Measurements from ENCODE around the gene PNPLA7. TPM values are rescaled to one million over a fixed set of nuclear protein-coding genes. Genes with fewer than 3 reads are reported as not detected.

PNPLA7 gene
- total and polyA plus RNA-seq, 12 donors, result 0.83 to 22.6 (median 9.4) TPM

DNA sequence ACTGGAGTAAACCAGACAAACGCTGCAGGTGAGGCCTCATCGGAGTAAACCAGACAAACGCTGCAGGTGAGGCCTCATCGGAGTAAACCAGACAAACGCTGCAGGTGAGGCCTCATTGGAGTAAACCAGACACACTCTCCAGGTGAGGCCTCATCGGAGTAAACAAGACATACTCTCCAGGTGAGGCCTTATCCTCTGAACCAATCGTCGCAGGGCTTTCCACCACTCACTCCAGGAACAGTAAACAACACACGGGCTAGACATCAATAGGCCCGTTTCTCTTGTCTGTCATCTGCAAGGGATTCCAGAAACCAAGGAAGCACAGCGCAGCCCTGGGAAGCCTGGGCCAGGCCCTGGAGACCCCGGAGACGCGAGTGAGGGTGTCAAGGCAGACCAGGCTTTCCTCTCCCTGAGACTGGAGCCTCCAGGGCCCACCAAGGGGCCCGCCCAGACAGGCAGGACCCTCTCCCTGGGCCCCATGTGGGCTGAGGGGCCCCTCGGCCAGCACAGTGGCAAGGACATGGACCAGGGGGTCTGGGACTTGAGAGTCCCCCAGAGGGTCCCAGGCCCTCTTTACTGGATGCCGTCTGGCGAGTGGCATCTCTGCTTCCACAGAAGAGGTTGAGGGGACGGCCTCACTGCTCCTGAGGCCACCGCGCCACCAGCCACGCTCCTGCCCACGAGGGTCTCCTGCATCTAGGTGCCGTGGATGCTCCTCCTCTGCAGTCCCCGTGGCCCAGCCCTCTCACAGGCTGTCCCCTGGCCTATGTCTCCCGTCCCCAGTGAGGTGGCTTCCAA is 64.7 kb downstream of the PNPLA7 start:
- TF ChIP-seq, protein P1, sequence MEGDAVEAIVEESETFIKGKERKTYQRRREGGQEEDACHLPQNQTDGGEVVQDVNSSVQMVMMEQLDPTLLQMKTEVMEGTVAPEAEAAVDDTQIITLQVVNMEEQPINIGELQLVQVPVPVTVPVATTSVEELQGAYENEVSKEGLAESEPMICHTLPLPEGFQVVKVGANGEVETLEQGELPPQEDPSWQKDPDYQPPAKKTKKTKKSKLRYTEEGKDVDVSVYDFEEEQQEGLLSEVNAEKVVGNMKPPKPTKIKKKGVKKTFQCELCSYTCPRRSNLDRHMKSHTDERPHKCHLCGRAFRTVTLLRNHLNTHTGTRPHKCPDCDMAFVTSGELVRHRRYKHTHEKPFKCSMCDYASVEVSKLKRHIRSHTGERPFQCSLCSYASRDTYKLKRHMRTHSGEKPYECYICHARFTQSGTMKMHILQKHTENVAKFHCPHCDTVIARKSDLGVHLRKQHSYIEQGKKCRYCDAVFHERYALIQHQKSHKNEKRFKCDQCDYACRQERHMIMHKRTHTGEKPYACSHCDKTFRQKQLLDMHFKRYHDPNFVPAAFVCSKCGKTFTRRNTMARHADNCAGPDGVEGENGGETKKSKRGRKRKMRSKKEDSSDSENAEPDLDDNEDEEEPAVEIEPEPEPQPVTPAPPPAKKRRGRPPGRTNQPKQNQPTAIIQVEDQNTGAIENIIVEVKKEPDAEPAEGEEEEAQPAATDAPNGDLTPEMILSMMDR (IDR thresholded peaks at IDR 0.05), result no peak
- peaks cover 0 to 12% (median 0%) of the 10 kb centered on the region in 9 donors for H3K4me1 ChIP-seq
- intact Hi-C loops (cut with DNase I), result no loop called here
- ATAC-seq, result no peak
- H3K4me3 ChIP-seq, result no peak overlapping the region
- no peaks in the 10 kb centered on the region for H3K9me3 ChIP-seq
- no peak for DNase-seq
- H3K27ac ChIP-seq, result no peak overlapping the region
- H3K36me3 ChIP-seq, result peaks cover 0 to 14% (median 0%) of the 10 kb centered on the region in 9 donors
- WGBS, 2 donors, result 91 to 93% methylated on average over 26 of the region's 26 CpGs
- no peaks in the 10 kb centered on the region for H3K27me3 ChIP-seq

DNA sequence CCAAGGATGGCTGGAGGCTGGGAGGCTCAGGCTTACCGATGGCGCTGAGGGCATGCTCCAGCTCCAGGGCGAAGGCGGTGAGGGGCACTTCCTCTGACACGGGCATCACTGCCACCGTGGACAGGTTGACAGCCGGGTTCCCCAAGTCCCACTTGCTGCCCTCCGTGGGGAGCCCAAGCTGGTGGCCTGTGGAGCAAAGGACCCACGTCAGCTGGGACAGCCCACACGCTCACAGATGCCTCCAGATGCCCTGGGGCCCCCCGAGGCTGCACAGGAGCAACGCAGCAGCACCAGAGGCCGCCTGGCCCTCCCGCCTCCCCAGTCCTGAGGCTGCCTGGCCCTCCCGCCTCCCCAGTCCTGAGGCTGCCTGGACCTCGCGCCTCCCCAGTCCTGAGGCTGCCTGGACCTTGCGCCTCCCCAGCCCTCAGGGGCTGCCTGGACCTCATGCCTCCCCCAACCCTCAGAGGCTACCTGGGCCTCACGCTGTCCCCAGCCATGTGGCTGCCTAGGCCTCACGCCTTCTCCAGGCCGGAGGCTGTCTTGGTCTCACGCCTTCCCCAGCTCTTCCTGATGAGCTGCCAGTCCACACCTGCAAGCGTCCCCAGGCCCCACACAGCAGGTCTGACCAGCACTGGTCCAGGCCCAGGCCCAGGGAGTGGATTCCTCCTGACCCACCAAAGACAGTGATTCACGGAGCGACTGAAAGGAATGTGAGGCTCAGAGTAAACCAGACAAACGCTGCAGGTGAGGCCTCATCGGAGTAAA is 65.5 kb downstream of the PNPLA7 start:
- no peak for DNase-seq

DNA sequence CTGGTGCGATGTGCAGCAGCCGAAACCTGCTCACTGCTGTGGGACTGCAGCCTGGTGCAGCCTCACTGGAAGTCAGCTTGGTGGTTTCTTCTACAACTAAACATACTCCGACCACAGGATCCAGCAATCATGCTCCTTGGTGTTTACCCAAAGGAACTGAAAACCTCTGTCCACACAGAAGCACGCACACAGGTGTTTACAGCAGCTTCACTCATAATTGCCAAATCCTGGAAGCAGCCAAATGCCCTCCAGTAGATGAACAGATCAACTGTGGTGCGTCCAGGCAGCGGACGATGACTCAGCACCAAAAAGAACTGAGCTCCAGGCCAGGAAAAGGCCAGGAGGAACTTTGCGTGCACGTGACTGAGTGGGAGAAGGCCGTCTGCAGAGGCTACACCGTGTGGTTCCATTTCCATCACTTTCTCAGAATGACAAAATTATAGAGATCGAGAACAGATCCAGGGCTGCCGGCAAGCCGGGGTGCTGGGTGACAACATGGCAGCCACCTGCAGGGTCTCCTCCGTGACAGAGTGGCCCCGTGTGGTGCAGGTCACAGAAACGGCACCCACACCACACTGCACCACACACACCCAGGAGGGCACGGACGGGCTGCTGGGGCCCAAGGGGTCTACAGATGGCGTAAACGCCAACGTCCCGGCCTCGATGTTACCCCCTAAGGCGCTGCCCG is 68.0 kb downstream of the PNPLA7 start:
- Histone ChIP-seq H3K9me3 (no peaks in the 10 kb centered on the region), H3K4me1 (peaks cover 0 to 12% (median 0%) of the 10 kb centered on the region in 9 donors), H3K4me3 (no peak overlapping the region), H3K36me3 (peaks cover 0 to 14% (median 0%) of the 10 kb centered on the region in 9 donors), H3K27me3 (no peaks in the 10 kb centered on the region), H3K27ac (peak overlapping the region in 1 of 10 donors; percentile 38)
- DNase-seq, result peak; percentile 24 to 33
- TF ChIP-seq, protein P1 (IDR thresholded peaks at IDR 0.05), result no peak
- intact Hi-C loops (cut with DNase I), result no loop called here
- 75 to 81% methylated on average over 26 of the region's 26 CpGs for WGBS, 2 donors
- ATAC-seq, result peak in 7 of 8 donors; percentile 3 to 82 (median 58)

More for the DNA sequence above, 65.5 kb downstream of the PNPLA7 start:
- no peak overlapping the region for H3K27ac ChIP-seq
- no peaks in the 10 kb centered on the region for H3K9me3 ChIP-seq
- peaks cover 0 to 11% (median 0%) of the 10 kb centered on the region in 9 donors for H3K36me3 ChIP-seq
- TF ChIP-seq, protein P1 (IDR thresholded peaks at IDR 0.05), result no peak
- H3K27me3 ChIP-seq, result no peaks in the 10 kb centered on the region
- no peak overlapping the region for H3K4me3 ChIP-seq
- ATAC-seq, result no peak
- WGBS, 2 donors, result 91 to 92% methylated on average over 26 to 27 of the region's 27 CpGs
- intact Hi-C loops (cut with DNase I), result no loop called here
- H3K4me1 ChIP-seq, result peaks cover 0 to 12% (median 0%) of the 10 kb centered on the region in 9 donors

Measured in heart right ventricle (tissue), 16 donors.